Keratinocyte (primary cell): ENCODE data around the gene FAM20C. TPM values are rescaled to one million over a fixed set of nuclear protein-coding genes. Genes with fewer than 3 reads are reported as not detected.

ENCODE experiments used
- DNase-seq: peaks from one replicate; pipeline ENCODE4 v3.0.0-alpha.2; 2011; ENCODE audit warnings: low read depth, missing footprints, low spot score
- FAIRE-seq: peaks from 2 replicates; lab custom pipeline; 2011; peaks lifted over from hg19 to GRCh38; lab: Jason Lieb, UNC
- H2AFZ ChIP-seq: 2 replicates; pipeline ENCODE4 v1.6.0; 2012; ENCODE audit warnings: low read length, control low read depth, inconsistent platforms; ENCODE audit not compliant: control insufficient read depth
- H3K27ac ChIP-seq: 2 replicates; pipeline ENCODE4 v1.5.1; 2011; ENCODE audit warnings: low read length; ENCODE audit not compliant: control insufficient read depth, insufficient read depth
- H3K27me3 ChIP-seq: 3 replicates; pipeline ENCODE4 v1.6.0; 2011; ENCODE audit warnings: low read length; ENCODE audit not compliant: control insufficient read depth, insufficient read depth; ENCODE audit errors: extremely low read depth
- H3K36me3 ChIP-seq, 2 experiments: 2 replicates in 1 of 2; 3 replicates in 1 of 2; pipeline ENCODE4 v1.5.1; 2011; ENCODE audit warnings: low read length in 2 of 2, mild to moderate bottlenecking in 1 of 2; ENCODE audit not compliant: control insufficient read depth in 2 of 2, insufficient read depth in 2 of 2; ENCODE audit errors: extremely low read depth in 1 of 2
- H3K4me1 ChIP-seq: 3 replicates; pipeline ENCODE4 v1.5.1; 2011; ENCODE audit warnings: low read length; ENCODE audit not compliant: control insufficient read depth, insufficient read depth; ENCODE audit errors: extremely low read depth
- H3K4me2 ChIP-seq: 3 replicates; pipeline ENCODE4 v1.6.0; 2011; ENCODE audit warnings: low read depth, low read length; ENCODE audit not compliant: control insufficient read depth, insufficient read depth; ENCODE audit errors: extremely low read depth
- H3K4me3 ChIP-seq, 3 experiments: fragments of 200-600 bp in 1 of 3; sonication (generic) in 1 of 3; 2 replicates in 2 of 3; 3 replicates in 1 of 3; pipeline ENCODE4 v1.5.1; 2011 to 2016; ENCODE audit warnings: low read length in 3 of 3, mild to moderate bottlenecking in 3 of 3, control low read depth in 2 of 3, inconsistent platforms in 1 of 3, low read depth in 1 of 3, mixed read lengths in 1 of 3, mixed run types in 1 of 3, moderate library complexity in 1 of 3; ENCODE audit not compliant: control insufficient read depth in 2 of 3, insufficient read depth in 2 of 3; ENCODE audit errors: extremely low read depth in 1 of 3
- H3K79me2 ChIP-seq: 2 replicates; pipeline ENCODE4 v1.6.0; 2012; ENCODE audit warnings: low read length; ENCODE audit not compliant: control insufficient read depth, insufficient read depth
- H3K9ac ChIP-seq: 3 replicates; pipeline ENCODE4 v1.6.0; 2011; ENCODE audit warnings: low read length; ENCODE audit not compliant: control insufficient read depth, insufficient read depth; ENCODE audit errors: extremely low read depth
- H3K9me1 ChIP-seq: 3 replicates; pipeline ENCODE4 v1.6.0; 2011; ENCODE audit warnings: low read length; ENCODE audit not compliant: control insufficient read depth, insufficient read depth; ENCODE audit errors: extremely low read depth
- H3K9me3 ChIP-seq: 2 replicates; pipeline ENCODE4 v1.5.1; 2012; ENCODE audit warnings: low read depth, low read length; ENCODE audit not compliant: control insufficient read depth
- H4K20me1 ChIP-seq: 3 replicates; pipeline ENCODE4 v1.6.0; 2011; ENCODE audit warnings: low read length; ENCODE audit not compliant: control insufficient read depth, insufficient read depth; ENCODE audit errors: extremely low read depth
- EZH2 ChIP-seq: IDR thresholded peaks from one replicate; pipeline ENCODE4 v1.6.1; 2012; ENCODE audit warnings: inconsistent platforms, mild to moderate bottlenecking, low read length, moderate library complexity
- dilution Hi-C: fragments of 300-500 bp; cut with MboI; formaldehyde crosslinking; loops from one replicate; pipeline ENCODE4 v1.7.0; 2020; ENCODE audit warnings: low sequenced_read_pairs; ENCODE audit not compliant: extremely low pct_ligation_motif_present
- polyA plus RNA-seq, 5 experiments: library from polyadenylated mRNA; depleted of rRNA in 3 of 5; stranded (reverse) in 3 of 5; stranded (forward) in 1 of 5; unstranded in 1 of 5; fragments of >200 nt; gene quantifications; 1 replicate in 1 of 5; 2 replicates in 3 of 5; 3 replicates in 1 of 5; pipeline versions ENCODE4 v1.2.1 to v1.2.3, GENCODE V29; 2011 to 2012; ENCODE audit warnings: missing spikeins in 2 of 5, low read depth in 1 of 5, low replicate concordance in 1 of 5
- TF ChIP-seq, protein P1 (sequence below), 3 experiments: IDR thresholded peaks in 1 of 3; conservative IDR thresholded peaks in 1 of 3; optimal IDR thresholded peaks in 1 of 3; 2 replicates in 2 of 3; 3 replicates in 1 of 3; pipeline versions ENCODE3 to v1.5.1; 2011; ENCODE audit warnings: low read length in 3 of 3, mild to moderate bottlenecking in 3 of 3, moderate library complexity in 2 of 3, control low read depth in 1 of 3, inconsistent platforms in 1 of 3; ENCODE audit not compliant: insufficient read depth in 2 of 3; ENCODE audit errors: extremely low read depth in 1 of 3

Gene FAM20C
- polyA plus RNA-seq, 1 donor (not counting 4 experiments of a cell fraction or from before 2014, with no cell fraction given): 3.8 TPM

DNA sequence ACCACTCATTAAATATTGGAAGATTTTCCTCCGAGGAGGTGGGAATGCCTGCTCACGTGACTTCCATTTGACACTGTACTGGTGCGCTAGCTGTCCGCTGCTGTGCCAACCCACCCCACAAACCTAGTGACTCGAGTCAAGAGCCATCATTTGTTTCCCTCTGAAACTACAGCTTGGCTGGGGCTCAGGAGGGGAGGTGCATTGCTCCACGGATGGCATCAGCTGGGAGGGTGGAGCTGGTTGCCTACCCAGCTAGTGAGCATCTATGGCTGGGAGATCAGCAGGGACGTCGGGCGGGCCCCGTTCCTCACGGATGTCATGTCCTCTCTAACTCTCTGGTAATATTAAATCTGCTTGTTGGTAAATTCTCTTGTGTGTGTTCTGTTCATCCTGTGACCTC is 88.1 kb downstream of the FAM20C start:
- H3K79me2 ChIP-seq: no peaks in the 10 kb centered on the region
- H3K27me3 ChIP-seq: peaks cover 13% of the 10 kb centered on the region
- H2AFZ ChIP-seq: no peak overlapping the region
- H3K9me3 ChIP-seq: peaks cover 3% of the 10 kb centered on the region
- H3K9me1 ChIP-seq: no peaks in the 10 kb centered on the region
- no peak overlapping the region for H3K4me3 ChIP-seq
- no peak overlapping the region for H3K4me2 ChIP-seq
- dilution Hi-C loops: no loop called here
- FAIRE-seq (no peak), DNase-seq (no peak)
- no peak overlapping the region for H3K27ac ChIP-seq
- no peaks in the 10 kb centered on the region for H4K20me1 ChIP-seq
- no peaks in the 10 kb centered on the region for H3K4me1 ChIP-seq
- no peak overlapping the region for H3K9ac ChIP-seq
- TF ChIP-seq, protein P1, sequence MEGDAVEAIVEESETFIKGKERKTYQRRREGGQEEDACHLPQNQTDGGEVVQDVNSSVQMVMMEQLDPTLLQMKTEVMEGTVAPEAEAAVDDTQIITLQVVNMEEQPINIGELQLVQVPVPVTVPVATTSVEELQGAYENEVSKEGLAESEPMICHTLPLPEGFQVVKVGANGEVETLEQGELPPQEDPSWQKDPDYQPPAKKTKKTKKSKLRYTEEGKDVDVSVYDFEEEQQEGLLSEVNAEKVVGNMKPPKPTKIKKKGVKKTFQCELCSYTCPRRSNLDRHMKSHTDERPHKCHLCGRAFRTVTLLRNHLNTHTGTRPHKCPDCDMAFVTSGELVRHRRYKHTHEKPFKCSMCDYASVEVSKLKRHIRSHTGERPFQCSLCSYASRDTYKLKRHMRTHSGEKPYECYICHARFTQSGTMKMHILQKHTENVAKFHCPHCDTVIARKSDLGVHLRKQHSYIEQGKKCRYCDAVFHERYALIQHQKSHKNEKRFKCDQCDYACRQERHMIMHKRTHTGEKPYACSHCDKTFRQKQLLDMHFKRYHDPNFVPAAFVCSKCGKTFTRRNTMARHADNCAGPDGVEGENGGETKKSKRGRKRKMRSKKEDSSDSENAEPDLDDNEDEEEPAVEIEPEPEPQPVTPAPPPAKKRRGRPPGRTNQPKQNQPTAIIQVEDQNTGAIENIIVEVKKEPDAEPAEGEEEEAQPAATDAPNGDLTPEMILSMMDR (optimal IDR thresholded peaks at IDR 0.05 in 1 of 3, IDR thresholded peaks at IDR 0.05 in 1 of 3, conservative IDR thresholded peaks at IDR 0.05 in 1 of 3; ENCODE audit: extremely low read depth in 1 of 3, insufficient read depth in 2 of 3, low read length in 3 of 3): no peak
- no peak for TF ChIP-seq EZH2
- H3K36me3 ChIP-seq: no peaks in the 10 kb centered on the region

DNA sequence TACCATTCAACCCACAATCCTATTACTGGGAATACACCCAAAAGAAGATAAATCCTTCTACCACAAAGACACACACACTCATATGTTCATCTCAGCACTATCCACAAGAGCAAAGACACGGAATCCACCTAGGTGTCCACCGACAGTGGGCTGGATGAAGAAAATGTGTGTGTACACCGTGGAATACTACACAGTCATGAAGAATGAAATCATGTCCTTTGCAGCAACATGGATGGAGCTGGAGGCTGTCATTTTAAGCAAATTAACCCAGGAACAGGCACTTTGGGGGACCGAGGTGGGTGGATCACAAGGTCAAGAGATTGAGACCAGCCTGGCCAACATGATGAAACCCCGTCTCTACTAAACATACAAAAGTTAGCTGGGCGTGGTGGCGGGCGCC is 89.3 kb downstream of the FAM20C start:
- no peaks in the 10 kb centered on the region for H3K36me3 ChIP-seq
- H3K27ac ChIP-seq: no peak overlapping the region
- no peak overlapping the region for H3K9ac ChIP-seq
- peaks cover 12% of the 10 kb centered on the region for H3K27me3 ChIP-seq
- no peaks in the 10 kb centered on the region for H3K9me3 ChIP-seq
- no peak overlapping the region for H3K4me2 ChIP-seq
- no peak overlapping the region for H2AFZ ChIP-seq
- FAIRE-seq: no peak
- H3K4me3 ChIP-seq: no peak overlapping the region
- no peaks in the 10 kb centered on the region for H4K20me1 ChIP-seq
- no peaks in the 10 kb centered on the region for H3K9me1 ChIP-seq
- DNase-seq: no peak
- no peak for TF ChIP-seq EZH2
- TF ChIP-seq, protein P1 (optimal IDR thresholded peaks at IDR 0.05 in 1 of 3, IDR thresholded peaks at IDR 0.05 in 1 of 3, conservative IDR thresholded peaks at IDR 0.05 in 1 of 3; ENCODE audit: extremely low read depth in 1 of 3, insufficient read depth in 2 of 3, low read length in 3 of 3): no peak
- H3K79me2 ChIP-seq: no peaks in the 10 kb centered on the region
- no peaks in the 10 kb centered on the region for H3K4me1 ChIP-seq
- dilution Hi-C loops: no loop called here
